K562 (cell line): ENCODE results near the gene AHNAK. TPM values are rescaled to one million over a fixed set of nuclear protein-coding genes. Genes with fewer than 3 reads are reported as not detected.

Experiments
- CEBPG ChIP-seq, 3 experiments: fragments of 200-800 bp in 1 of 3; sonication (Bioruptor generic) in 1 of 3; sonication (generic) in 1 of 3; formaldehyde crosslinking in 1 of 3; IDR thresholded peaks in 2 of 3; conservative IDR thresholded peaks in 1 of 3; 2 replicates each; pipeline versions ENCODE4 v1.6.1 to v1.8.0; 2016 to 2022; ENCODE audit warnings: missing compliant biosample characterization in 2 of 3, missing genetic modification characterization in 2 of 3, mild to moderate bottlenecking in 1 of 3, missing genetic modification reagents in 1 of 3
- GATAD2A ChIP-seq: fragments of 450-650 bp; IDR thresholded peaks from 2 replicates; pipeline ENCODE4 v1.6.1; 2017
- MYC ChIP-seq, 2 experiments: fragments of 250-450 bp in 1 of 2; sonication (Bioruptor Pico) in 1 of 2; IDR thresholded peaks; 2 replicates each; pipeline versions ENCODE4 v1.5.1 to v1.6.1; 2012 to 2021; ENCODE audit warnings: low read depth in 2 of 2, borderline replicate concordance in 1 of 2, improper control_type of control experiment in 1 of 2, low read length in 1 of 2, mild to moderate bottlenecking in 1 of 2, moderate library complexity in 1 of 2
- NELFE ChIP-seq: IDR thresholded peaks from 2 replicates; pipeline ENCODE4 v1.6.1; 2011; ENCODE audit warnings: mild to moderate bottlenecking; ENCODE audit not compliant: insufficient read depth, insufficient read length
- SMAD4 ChIP-seq: fragments of 250-450 bp; sonication (Bioruptor Pico); conservative IDR thresholded peaks from 2 replicates; pipeline ENCODE4 v1.8.0; 2021; ENCODE audit warnings: inconsistent platforms, mild to moderate bottlenecking, moderate library complexity
- SMARCA5 ChIP-seq: fragments of 450-650 bp; IDR thresholded peaks from 2 replicates; pipeline ENCODE4 v1.6.1; 2016
- ZNF212 ChIP-seq: fragments of 450-650 bp; formaldehyde crosslinking; IDR thresholded peaks from 2 replicates; pipeline ENCODE4 v1.4.0; 2020; ENCODE audit warnings: mild to moderate bottlenecking
- ZNF3 ChIP-seq: fragments of 250-450 bp; sonication (Bioruptor Pico); IDR thresholded peaks from 2 replicates; pipeline ENCODE4 v1.5.0; 2021; ENCODE audit warnings: mild to moderate bottlenecking, moderate library complexity
- ZNF780A ChIP-seq: fragments of 250-450 bp; sonication (Bioruptor Pico); IDR thresholded peaks from 2 replicates; pipeline ENCODE4 v1.5.0; 2021; ENCODE audit warnings: mild to moderate bottlenecking
- ZNF830 ChIP-seq: fragments of 250-450 bp; sonication (Bioruptor Pico); IDR thresholded peaks from 2 replicates; pipeline ENCODE4 v1.5.0; 2021; ENCODE audit warnings: mild to moderate bottlenecking
- polyA plus RNA-seq, 8 experiments: library from polyadenylated mRNA; depleted of rRNA in 4 of 8; stranded (reverse) in 5 of 8; unstranded in 3 of 8; fragments of >200 nt; fragmentation: Nextera tagmentation in 2 of 8; fragmentation: Illumina TruSeq in 1 of 8; extraction: Ambion mirVana in 2 of 8; extraction: Trizol in 1 of 8; gene quantifications; 2 replicates each; pipeline versions ENCODE4 v1.2.1 to v1.2.3, GENCODE V29; 2011 to 2014; ENCODE audit warnings: inconsistent platforms in 1 of 8, missing spikeins in 1 of 8
- total RNA-seq, 7 experiments: library from RNA; depleted of rRNA in 6 of 7; stranded (reverse); fragments of >200 nt in 6 of 7; fragmentation: Illumina TruSeq in 2 of 7; extraction: Trizol in 2 of 7; gene quantifications; 2 replicates each; pipeline versions ENCODE4 v1.2.1 to v1.2.3, GENCODE V29; 2011 to 2021; ENCODE audit warnings: low replicate concordance in 1 of 7
- TF ChIP-seq, protein P1 (sequence below): fragments of 450-650 bp; IDR thresholded peaks from 2 replicates; pipeline ENCODE4 v1.6.1; 2017; ENCODE audit warnings: antibody characterized with exemption, mild to moderate bottlenecking
- TF ChIP-seq, protein P2 (sequence below): fragments of 450-650 bp; IDR thresholded peaks from 2 replicates; pipeline ENCODE4 v1.6.1; 2016; ENCODE audit warnings: mild to moderate bottlenecking, moderate library complexity

AHNAK gene
- total and polyA plus RNA-seq, 9 of the 15 experiments (the other 6 are each of a cell fraction or from before 2014, with no cell fraction given), result 1.5 to 89.7 (median 45.0) TPM

GRCh38 chr11:62393061-62393611 is 153.5 kb downstream of the AHNAK start (continued):
- TF ChIP-seq, protein P1, sequence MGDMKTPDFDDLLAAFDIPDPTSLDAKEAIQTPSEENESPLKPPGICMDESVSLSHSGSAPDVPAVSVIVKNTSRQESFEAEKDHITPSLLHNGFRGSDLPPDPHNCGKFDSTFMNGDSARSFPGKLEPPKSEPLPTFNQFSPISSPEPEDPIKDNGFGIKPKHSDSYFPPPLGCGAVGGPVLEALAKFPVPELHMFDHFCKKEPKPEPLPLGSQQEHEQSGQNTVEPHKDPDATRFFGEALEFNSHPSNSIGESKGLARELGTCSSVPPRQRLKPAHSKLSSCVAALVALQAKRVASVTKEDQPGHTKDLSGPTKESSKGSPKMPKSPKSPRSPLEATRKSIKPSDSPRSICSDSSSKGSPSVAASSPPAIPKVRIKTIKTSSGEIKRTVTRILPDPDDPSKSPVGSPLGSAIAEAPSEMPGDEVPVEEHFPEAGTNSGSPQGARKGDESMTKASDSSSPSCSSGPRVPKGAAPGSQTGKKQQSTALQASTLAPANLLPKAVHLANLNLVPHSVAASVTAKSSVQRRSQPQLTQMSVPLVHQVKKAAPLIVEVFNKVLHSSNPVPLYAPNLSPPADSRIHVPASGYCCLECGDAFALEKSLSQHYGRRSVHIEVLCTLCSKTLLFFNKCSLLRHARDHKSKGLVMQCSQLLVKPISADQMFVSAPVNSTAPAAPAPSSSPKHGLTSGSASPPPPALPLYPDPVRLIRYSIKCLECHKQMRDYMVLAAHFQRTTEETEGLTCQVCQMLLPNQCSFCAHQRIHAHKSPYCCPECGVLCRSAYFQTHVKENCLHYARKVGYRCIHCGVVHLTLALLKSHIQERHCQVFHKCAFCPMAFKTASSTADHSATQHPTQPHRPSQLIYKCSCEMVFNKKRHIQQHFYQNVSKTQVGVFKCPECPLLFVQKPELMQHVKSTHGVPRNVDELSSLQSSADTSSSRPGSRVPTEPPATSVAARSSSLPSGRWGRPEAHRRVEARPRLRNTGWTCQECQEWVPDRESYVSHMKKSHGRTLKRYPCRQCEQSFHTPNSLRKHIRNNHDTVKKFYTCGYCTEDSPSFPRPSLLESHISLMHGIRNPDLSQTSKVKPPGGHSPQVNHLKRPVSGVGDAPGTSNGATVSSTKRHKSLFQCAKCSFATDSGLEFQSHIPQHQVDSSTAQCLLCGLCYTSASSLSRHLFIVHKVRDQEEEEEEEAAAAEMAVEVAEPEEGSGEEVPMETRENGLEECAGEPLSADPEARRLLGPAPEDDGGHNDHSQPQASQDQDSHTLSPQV, result peak; percentile 64
- TF ChIP-seq ZNF780A (CRISPR knock-in tag) (no peak), MYC (IDR thresholded peaks at IDR 0.05; ENCODE audit: low read depth, low read length) (0 out of 2 replicates have a peak, but pooled peaks have one; percentile 31), MYC (CRISPR knock-in tag; IDR thresholded peaks at IDR 0.05; ENCODE audit: borderline replicate concordance, low read depth) (no peak), GATAD2A (no peak), NELFE (no peak), ZNF212 (CRISPR knock-in tag) (no peak), ZNF3 (CRISPR knock-in tag) (no peak), ZNF830 (CRISPR knock-in tag) (no peak), CEBPG (CRISPR knock-in tag; IDR thresholded peaks at IDR 0.05) (no peak), CEBPG (tag; conservative IDR thresholded peaks at IDR 0.05 in 1 of 2, IDR thresholded peaks at IDR 0.05 in 1 of 2) (no peak), SMAD4 (CRISPR knock-in tag) (peak; percentile 22; the same call in 1 of the 2 replicates), SMARCA5 (no peak)
- TF ChIP-seq, protein P2, sequence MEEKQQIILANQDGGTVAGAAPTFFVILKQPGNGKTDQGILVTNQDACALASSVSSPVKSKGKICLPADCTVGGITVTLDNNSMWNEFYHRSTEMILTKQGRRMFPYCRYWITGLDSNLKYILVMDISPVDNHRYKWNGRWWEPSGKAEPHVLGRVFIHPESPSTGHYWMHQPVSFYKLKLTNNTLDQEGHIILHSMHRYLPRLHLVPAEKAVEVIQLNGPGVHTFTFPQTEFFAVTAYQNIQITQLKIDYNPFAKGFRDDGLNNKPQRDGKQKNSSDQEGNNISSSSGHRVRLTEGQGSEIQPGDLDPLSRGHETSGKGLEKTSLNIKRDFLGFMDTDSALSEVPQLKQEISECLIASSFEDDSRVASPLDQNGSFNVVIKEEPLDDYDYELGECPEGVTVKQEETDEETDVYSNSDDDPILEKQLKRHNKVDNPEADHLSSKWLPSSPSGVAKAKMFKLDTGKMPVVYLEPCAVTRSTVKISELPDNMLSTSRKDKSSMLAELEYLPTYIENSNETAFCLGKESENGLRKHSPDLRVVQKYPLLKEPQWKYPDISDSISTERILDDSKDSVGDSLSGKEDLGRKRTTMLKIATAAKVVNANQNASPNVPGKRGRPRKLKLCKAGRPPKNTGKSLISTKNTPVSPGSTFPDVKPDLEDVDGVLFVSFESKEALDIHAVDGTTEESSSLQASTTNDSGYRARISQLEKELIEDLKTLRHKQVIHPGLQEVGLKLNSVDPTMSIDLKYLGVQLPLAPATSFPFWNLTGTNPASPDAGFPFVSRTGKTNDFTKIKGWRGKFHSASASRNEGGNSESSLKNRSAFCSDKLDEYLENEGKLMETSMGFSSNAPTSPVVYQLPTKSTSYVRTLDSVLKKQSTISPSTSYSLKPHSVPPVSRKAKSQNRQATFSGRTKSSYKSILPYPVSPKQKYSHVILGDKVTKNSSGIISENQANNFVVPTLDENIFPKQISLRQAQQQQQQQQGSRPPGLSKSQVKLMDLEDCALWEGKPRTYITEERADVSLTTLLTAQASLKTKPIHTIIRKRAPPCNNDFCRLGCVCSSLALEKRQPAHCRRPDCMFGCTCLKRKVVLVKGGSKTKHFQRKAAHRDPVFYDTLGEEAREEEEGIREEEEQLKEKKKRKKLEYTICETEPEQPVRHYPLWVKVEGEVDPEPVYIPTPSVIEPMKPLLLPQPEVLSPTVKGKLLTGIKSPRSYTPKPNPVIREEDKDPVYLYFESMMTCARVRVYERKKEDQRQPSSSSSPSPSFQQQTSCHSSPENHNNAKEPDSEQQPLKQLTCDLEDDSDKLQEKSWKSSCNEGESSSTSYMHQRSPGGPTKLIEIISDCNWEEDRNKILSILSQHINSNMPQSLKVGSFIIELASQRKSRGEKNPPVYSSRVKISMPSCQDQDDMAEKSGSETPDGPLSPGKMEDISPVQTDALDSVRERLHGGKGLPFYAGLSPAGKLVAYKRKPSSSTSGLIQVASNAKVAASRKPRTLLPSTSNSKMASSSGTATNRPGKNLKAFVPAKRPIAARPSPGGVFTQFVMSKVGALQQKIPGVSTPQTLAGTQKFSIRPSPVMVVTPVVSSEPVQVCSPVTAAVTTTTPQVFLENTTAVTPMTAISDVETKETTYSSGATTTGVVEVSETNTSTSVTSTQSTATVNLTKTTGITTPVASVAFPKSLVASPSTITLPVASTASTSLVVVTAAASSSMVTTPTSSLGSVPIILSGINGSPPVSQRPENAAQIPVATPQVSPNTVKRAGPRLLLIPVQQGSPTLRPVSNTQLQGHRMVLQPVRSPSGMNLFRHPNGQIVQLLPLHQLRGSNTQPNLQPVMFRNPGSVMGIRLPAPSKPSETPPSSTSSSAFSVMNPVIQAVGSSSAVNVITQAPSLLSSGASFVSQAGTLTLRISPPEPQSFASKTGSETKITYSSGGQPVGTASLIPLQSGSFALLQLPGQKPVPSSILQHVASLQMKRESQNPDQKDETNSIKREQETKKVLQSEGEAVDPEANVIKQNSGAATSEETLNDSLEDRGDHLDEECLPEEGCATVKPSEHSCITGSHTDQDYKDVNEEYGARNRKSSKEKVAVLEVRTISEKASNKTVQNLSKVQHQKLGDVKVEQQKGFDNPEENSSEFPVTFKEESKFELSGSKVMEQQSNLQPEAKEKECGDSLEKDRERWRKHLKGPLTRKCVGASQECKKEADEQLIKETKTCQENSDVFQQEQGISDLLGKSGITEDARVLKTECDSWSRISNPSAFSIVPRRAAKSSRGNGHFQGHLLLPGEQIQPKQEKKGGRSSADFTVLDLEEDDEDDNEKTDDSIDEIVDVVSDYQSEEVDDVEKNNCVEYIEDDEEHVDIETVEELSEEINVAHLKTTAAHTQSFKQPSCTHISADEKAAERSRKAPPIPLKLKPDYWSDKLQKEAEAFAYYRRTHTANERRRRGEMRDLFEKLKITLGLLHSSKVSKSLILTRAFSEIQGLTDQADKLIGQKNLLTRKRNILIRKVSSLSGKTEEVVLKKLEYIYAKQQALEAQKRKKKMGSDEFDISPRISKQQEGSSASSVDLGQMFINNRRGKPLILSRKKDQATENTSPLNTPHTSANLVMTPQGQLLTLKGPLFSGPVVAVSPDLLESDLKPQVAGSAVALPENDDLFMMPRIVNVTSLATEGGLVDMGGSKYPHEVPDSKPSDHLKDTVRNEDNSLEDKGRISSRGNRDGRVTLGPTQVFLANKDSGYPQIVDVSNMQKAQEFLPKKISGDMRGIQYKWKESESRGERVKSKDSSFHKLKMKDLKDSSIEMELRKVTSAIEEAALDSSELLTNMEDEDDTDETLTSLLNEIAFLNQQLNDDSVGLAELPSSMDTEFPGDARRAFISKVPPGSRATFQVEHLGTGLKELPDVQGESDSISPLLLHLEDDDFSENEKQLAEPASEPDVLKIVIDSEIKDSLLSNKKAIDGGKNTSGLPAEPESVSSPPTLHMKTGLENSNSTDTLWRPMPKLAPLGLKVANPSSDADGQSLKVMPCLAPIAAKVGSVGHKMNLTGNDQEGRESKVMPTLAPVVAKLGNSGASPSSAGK, result peak; percentile 54
